Heart right ventricle (tissue), 16 donors: ENCODE results near the gene UBE2J2. TPM values are rescaled to one million over a fixed set of nuclear protein-coding genes. Genes with fewer than 3 reads are reported as not detected.

Experiments used
- ATAC-seq, 8 donors: fragments of 200-7000 bp; cut with Tn5 transposase; one replicate each; pipeline ENCODE4 v1.9.1; 2020; ENCODE audit warnings: mild to moderate bottlenecking in 8 of 8, moderate library complexity in 8 of 8, moderate number of reproducible peaks in 1 of 8
- DNase-seq, 2 donors: peaks; one replicate each; pipeline ENCODE4 v3.0.0-alpha.2; 2020
- H3K27ac ChIP-seq, 10 donors: fragments of 200-600 bp; sonication (generic) in 2 of 10; one replicate each; pipeline versions ENCODE4 v1.5.0 to v1.8.0; 2020 to 2022; ENCODE audit warnings: mild to moderate bottlenecking in 3 of 10
- H3K27me3 ChIP-seq, 7 donors: fragments of 200-600 bp; one replicate each; pipeline ENCODE4 v1.8.0; 2021 to 2022; ENCODE audit warnings: mild to moderate bottlenecking in 2 of 7
- H3K36me3 ChIP-seq, 9 donors: fragments of 200-600 bp; sonication (generic) in 1 of 9; one replicate each; pipeline versions ENCODE4 v1.5.0 to v1.8.0; 2020 to 2022; ENCODE audit warnings: mild to moderate bottlenecking in 2 of 9
- H3K4me1 ChIP-seq, 9 donors: fragments of 200-600 bp; sonication (generic) in 1 of 9; one replicate each; pipeline versions ENCODE4 v1.5.0 to v1.8.0; 2020 to 2022; ENCODE audit warnings: mild to moderate bottlenecking in 4 of 9
- H3K4me3 ChIP-seq, 10 donors: fragments of 200-600 bp; sonication (generic) in 2 of 10; one replicate each; pipeline versions ENCODE4 v1.5.0 to v1.8.0; 2020 to 2022; ENCODE audit warnings: mild to moderate bottlenecking in 7 of 10, moderate library complexity in 2 of 10
- H3K9me3 ChIP-seq, 11 donors: fragments of 200-600 bp in 10 of 11; sonication (generic) in 2 of 11; one replicate each; pipeline versions ENCODE4 v1.5.0 to v1.8.0; 2013 to 2022; ENCODE audit warnings: mild to moderate bottlenecking in 2 of 11, control low read depth in 1 of 11, moderate library complexity in 1 of 11
- CTCF ChIP-seq, 9 donors: fragments of 200-600 bp; sonication (generic) in 2 of 9; IDR thresholded peaks; one replicate each; pipeline versions ENCODE4 v1.5.0 to v1.8.0; 2021 to 2022; ENCODE audit warnings: antibody characterized with exemption in 9 of 9, mild to moderate bottlenecking in 5 of 9, moderate library complexity in 1 of 9
- WGBS, 2 donors: extraction: QIAGEN DNeasy Blood & Tissue Kit; methylation state at CpG; one replicate each; pipeline ENCODE4 v1.1.7; 2013; ENCODE audit warnings: inconsistent platforms in 1 of 2; 5-methylcytosine and 5-hydroxymethylcytosine counted together
- intact Hi-C, 10 donors: fragments of 100-400 bp; cut with DNase I; formaldehyde crosslinking; loops; one replicate each; pipeline versions ENCODE4 v1.11.1 to v1.14.2; 2022
- long read RNA-seq, 3 donors: library from polyadenylated mRNA; unstranded; transcript quantifications; one replicate each; pipeline ENCODE4 v2.0.0, GENCODE V29; 2020 to 2021
- polyA plus RNA-seq, 2 donors: library from polyadenylated mRNA; stranded (reverse); fragments of 200-250 nt; gene quantifications; one replicate each; pipeline ENCODE4 v1.2.3, GENCODE V29; 2013
- total RNA-seq, 10 donors: library from RNA; stranded (reverse); fragmentation: NEBNext Ultra II Directional in 3 of 10; extraction: Animal tissue kit (Norgen Biotek cat#: 25700) in 3 of 10; gene quantifications; one replicate each; pipeline versions ENCODE4 v1.2.1 to v1.2.4, GENCODE V29; 2021 to 2023
- donor health status: Arrhythmogenic right ventricular cardiomyopathy.
- donor health status: ischemic (EF 13 %, LVEDD 7.1; RV severe dilation, severe dysfunction).
- donor health status: healthy with polysubstance abuse.
- donor health status: DM: no; HTN: yes; CAD: no.
- donor health status: DM: no; HTN: no; CAD: no.
- donor health status: ischemic (EF 25% LVEDD 6.9; RV normal size, moderate dysfunction).
- donor health status: ischemic (EF 25% LVEDD 5.7; RV mildly dilated, moderate dysfunction).
- donor health status: healthy.
- donor health status: DM: yes; HTN: yes; CAD: no.
- donor health status: Ischemic cardiomyopathy.
- donor health status: ischemic (EF 35%, LVEDD 5.7; RV mildly dilated, moderate dysfunction).
- donor health status: nonischemic (EF 11% LVEDD 7.7; RV severe dilation, severe dysfunction).
- donor health status: DM: yes; HTN: yes; CAD: no.
- donor health status: PGD.
- donor health status: ischemic (EF 29% LVEDD 5.4; RV normal size, mild dysfunction).
- donor health status: nonischemic (EF 23%, LVEDD 6.1; RV moderate dilation, normal function).

The UBE2J2 gene
- total RNA-seq (10 to 100 TPM; 23.5 to 41.9 (median 29.2) TPM), polyA plus RNA-seq (10 to 100 TPM; 43.8 to 44.1 TPM)
- long read RNA-seq, donor 1, transcript UBE2J2-203 (7 exons, 1,047 nt), result minor isoform, 5 of 83 reads
- long read RNA-seq, donor 1, transcript UBE2J2-202 (7 exons, 1,733 nt), result major isoform, 43 of 83 reads
- long read RNA-seq, donor 1, transcript UBE2J2-204 (6 exons, 1,057 nt), result minor isoform, 6 of 83 reads
- long read RNA-seq, donor 1, partial matches to known transcripts, result 3 of 83 reads
- long read RNA-seq, donor 1, other reads (novel, unspliced or antisense), result 20 of 83 reads
- long read RNA-seq, donor 2, transcript UBE2J2-202 (7 exons, 1,733 nt), result major isoform, 40 of 55 reads
- long read RNA-seq, donor 2, partial matches to known transcripts, result 2 of 55 reads
- long read RNA-seq, donor 2, other reads (novel, unspliced or antisense), result 8 of 55 reads
- long read RNA-seq, donor 3, transcript UBE2J2-202 (7 exons, 1,733 nt), result major isoform, 19 of 32 reads
- long read RNA-seq, donor 3, transcript UBE2J2-204 (6 exons, 1,057 nt), result minor isoform, 5 of 32 reads
- long read RNA-seq, donor 3, partial matches to known transcripts, result 3 of 32 reads
- long read RNA-seq, donor 3, other reads (novel, unspliced or antisense), result 2 of 32 reads

GRCh38 chr1:1273512-1274298 is at the start of gene UBE2J2:
Gene UBE2J2, minus strand, starts transcription at chr1:1273854. Its CDS starts 5,862 bp downstream, at chr1:1267992.
- intact Hi-C loops, result loop anchor here in 1 of 10 donors (5.0 kb wide), 1 partner anchor 41 kb away; the partner anchor contains the start of genes B3GALT6 and SDF4
- ATAC-seq (peak; percentile 96 to 98 (median 97)), DNase-seq (peak; percentile 94 to 95)
- 0% methylated on average over 93 to 105 of the region's 105 CpGs for WGBS, 2 donors
- peaks cover 0 to 21% (median 0%) of the 10 kb centered on the region in 9 donors for H3K36me3 ChIP-seq
- H3K4me3 ChIP-seq, result peak within 1 kb of the TSS; percentile 81 to 99 (median 96)
- TF ChIP-seq CTCF (IDR thresholded peaks at IDR 0.05), result peak in 4 of 9 donors; percentile 16 to 37 (median 35)
- H3K4me1 ChIP-seq, result peaks cover 23 to 49% (median 41%) of the 10 kb centered on the region in 9 donors
- H3K27ac ChIP-seq, result peak within 1 kb of the TSS; percentile 53 to 95 (median 92)
- H3K27me3 ChIP-seq, result no peaks in the 10 kb centered on the region
- H3K9me3 ChIP-seq, result no peaks in the 10 kb centered on the region

- H3K4me1 ChIP-seq, result peaks cover 11 to 77% (median 48%) of the 10 kb centered on the region in 9 donors
- H3K36me3 ChIP-seq, result peaks cover 0 to 54% (median 20%) of the 10 kb centered on the region in 9 donors
- WGBS, 2 donors, result 88 to 92% methylated on average over 10 of the region's 10 CpGs
- H3K27me3 ChIP-seq, result no peaks in the 10 kb centered on the region
- TF ChIP-seq CTCF (IDR thresholded peaks at IDR 0.05), result no peak
- H3K27ac ChIP-seq, result no peak overlapping the region
- H3K4me3 ChIP-seq, result peak overlapping the region in 1 of 10 donors; percentile 3
- ATAC-seq (no peak), DNase-seq (no peak)
- intact Hi-C loops, result no loop called here
- no peaks in the 10 kb centered on the region for H3K9me3 ChIP-seq
Observed at GRCh38 chr1:1322952-1323351, 49.3 kb upstream of the UBE2J2 start.

- Histone ChIP-seq H3K4me1 (peaks cover 11 to 77% (median 51%) of the 10 kb centered on the region in 9 donors), H3K4me3 (no peak overlapping the region), H3K27ac (no peak overlapping the region), H3K36me3 (peaks cover 0 to 54% (median 15%) of the 10 kb centered on the region in 9 donors), H3K9me3 (no peaks in the 10 kb centered on the region), H3K27me3 (no peaks in the 10 kb centered on the region)
- DNase-seq, result no peak
- WGBS, 2 donors, result 86 to 87% methylated on average over 10 to 14 of the region's 14 CpGs
- TF ChIP-seq CTCF (IDR thresholded peaks at IDR 0.05), result no peak
- ATAC-seq, result no peak
- intact Hi-C loops, result no loop called here
Observed at GRCh38 chr1:1322418-1322817, 48.8 kb upstream of the UBE2J2 start.

GRCh38 chr1:1321477-1321876 is 47.8 kb upstream of the UBE2J2 start:
- 87 to 89% methylated on average over 8 of the region's 8 CpGs for WGBS, 2 donors
- H3K27ac ChIP-seq, result peak overlapping the region in 2 of 10 donors; percentile 4 to 10
- ATAC-seq, result no peak

More at GRCh38 chr1:1321477-1321876, 47.8 kb upstream of the UBE2J2 start:
- Histone ChIP-seq H3K27me3 (no peaks in the 10 kb centered on the region), H3K9me3 (no peaks in the 10 kb centered on the region), H3K4me1 (peaks cover 10 to 69% (median 53%) of the 10 kb centered on the region in 9 donors), H3K4me3 (no peak overlapping the region), H3K36me3 (peaks cover 0 to 56% (median 13%) of the 10 kb centered on the region in 9 donors)
- intact Hi-C loops, result no loop called here
- DNase-seq, result no peak
- no peak for TF ChIP-seq CTCF (IDR thresholded peaks at IDR 0.05)
